AG09319 (cell line): ENCODE data around the gene CFAP44.

Source experiments
- DNase-seq: peaks from one replicate; pipeline ENCODE4 v3.0.0-alpha.2; 2010; ENCODE audit warnings: low read depth; ENCODE audit errors: extremely low read depth
- CTCF ChIP-seq: IDR thresholded peaks from 2 replicates; pipeline ENCODE4 v1.5.1; 2011; ENCODE audit warnings: low read depth, mild to moderate bottlenecking, inconsistent platforms, low read length, moderate library complexity

The CFAP44 gene

GRCh38 chr3:113450911-113451310 lies 9.6 kb upstream of the CFAP44 start:
- no peak for TF ChIP-seq CTCF
- DNase-seq: no peak

- TF ChIP-seq CTCF: no peak
- DNase-seq: no peak
These were observed 1.7 kb downstream of the CFAP44 start for GRCh38 chr3:113439606-113440005.

- no peak for DNase-seq
- no peak for TF ChIP-seq CTCF
These were observed 3.1 kb downstream of the CFAP44 start for GRCh38 chr3:113438224-113438623.

- no peak for DNase-seq
- TF ChIP-seq CTCF: no peak
These were observed 3.9 kb downstream of the CFAP44 start for GRCh38 chr3:113437411-113437810.

- TF ChIP-seq CTCF: no peak
- no peak for DNase-seq
These were observed 4.5 kb downstream of the CFAP44 start for GRCh38 chr3:113436809-113437208.

- no peak for DNase-seq
- no peak for TF ChIP-seq CTCF
These were observed 9.5 kb downstream of the CFAP44 start for GRCh38 chr3:113431811-113432210.

- TF ChIP-seq CTCF: no peak
- DNase-seq: no peak
These were observed 12.7 kb downstream of the CFAP44 start for GRCh38 chr3:113428581-113428980.

GRCh38 chr3:113423699-113424098 lies 17.6 kb downstream of the CFAP44 start:
- no peak for DNase-seq
- no peak for TF ChIP-seq CTCF
